NOMO-1 treated with dmso at 0.1 percent for 144 hours (cell line): ENCODE data around the gene NIT1.
A peak's percentile ranks its signal among the peaks of the same experiment; 100 is the strongest.
"Not testable (repeated sequence)": the region's sequence is repeated elsewhere in the genome, so short reads cannot be mapped to it uniquely, and the experiment has no call there.

Experiments used
- DNase-seq: peaks from one replicate; lab custom pipeline; 2025; ENCODE audit not compliant: unreplicated experiment; lab: John Stamatoyannopoulos, UW

Gene NIT1

DNA sequence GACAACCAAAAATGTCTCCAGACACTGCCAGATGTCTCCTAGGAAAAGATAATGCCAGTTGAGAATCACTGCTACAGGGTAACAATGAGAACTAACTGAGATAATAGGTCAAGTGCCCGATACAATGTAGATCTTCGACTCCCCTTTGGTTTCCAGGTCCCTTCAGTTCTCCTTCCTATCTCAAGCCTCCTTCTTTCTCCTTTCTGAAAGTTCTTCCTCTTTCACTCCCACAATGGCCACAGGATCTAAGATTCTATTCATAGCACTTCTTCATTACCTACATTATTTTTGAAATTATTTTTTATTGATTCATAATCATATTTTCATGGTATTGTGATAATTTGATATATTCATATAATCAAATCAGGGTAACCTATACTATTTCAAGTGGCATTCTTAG is 6.4 kb upstream of the NIT1 start:
- no peak for DNase-seq

GRCh38 chr1:161113915-161114314 is 4.0 kb upstream of the NIT1 start:
- DNase-seq: no peak

- no peak for DNase-seq
These were observed 3.3 kb upstream of the NIT1 start for GRCh38 chr1:161114556-161114955.

DNA sequence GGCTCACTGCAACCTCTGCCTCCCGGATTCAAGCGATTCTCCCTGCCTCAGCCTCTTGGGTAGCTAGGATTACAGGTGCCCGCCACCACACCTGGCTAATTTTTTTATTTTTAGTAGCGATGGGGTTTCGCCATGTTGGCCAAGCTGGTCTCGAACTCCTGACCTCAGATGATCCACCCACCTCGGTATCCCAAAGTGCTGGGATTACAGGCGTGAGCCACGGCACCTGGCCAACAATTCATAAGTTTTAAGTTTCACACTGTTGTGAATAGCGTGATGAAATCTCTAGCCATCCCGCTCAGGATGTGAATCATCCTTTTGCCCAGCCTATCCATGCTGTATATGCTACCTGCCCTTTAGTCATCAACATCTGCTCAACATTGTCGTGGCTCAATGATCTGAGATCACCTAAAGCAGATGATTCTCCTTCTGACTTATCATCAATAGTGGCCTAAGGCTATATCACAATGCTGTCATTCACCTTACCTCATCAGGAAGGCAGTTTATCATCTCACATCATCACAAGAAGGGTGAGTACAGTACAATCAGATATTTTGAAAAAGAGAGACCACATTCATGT is 2.7 kb upstream of the NIT1 start:
- no peak for DNase-seq

GRCh38 chr1:161115961-161116360 is 1.9 kb upstream of the NIT1 start:
- not testable (repeated sequence) for DNase-seq

DNA sequence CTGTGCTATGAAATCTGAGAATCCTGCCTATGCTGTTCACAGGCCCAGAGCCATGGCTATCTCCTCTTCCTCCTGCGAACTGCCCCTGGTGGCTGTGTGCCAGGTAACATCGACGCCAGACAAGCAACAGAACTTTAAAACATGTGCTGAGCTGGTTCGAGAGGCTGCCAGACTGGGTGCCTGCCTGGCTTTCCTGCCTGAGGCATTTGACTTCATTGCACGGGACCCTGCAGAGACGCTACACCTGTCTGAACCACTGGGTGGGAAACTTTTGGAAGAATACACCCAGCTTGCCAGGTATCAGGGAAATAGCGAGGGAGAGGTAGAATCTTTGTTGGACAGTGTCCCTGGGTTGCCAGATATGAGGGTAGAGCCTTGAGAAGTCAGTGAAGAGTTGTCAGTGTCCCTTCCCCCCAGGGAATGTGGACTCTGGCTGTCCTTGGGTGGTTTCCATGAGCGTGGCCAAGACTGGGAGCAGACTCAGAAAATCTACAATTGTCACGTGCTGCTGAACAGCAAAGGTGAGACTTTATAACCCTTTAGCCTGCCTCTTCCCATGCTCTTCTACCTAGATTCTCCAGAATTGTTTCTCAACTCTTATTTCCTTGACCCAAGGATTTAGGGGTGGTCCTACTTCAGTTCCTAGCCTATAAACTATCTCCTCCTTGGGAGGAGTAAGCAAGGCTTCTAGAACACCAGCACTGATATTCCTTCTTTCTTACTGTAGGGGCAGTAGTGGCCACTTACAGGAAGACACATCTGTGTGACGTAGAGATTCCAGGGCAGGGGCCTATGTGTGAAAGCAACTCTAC is 1.4 kb downstream of the NIT1 start:
- DNase-seq: peak; percentile 9

DNA sequence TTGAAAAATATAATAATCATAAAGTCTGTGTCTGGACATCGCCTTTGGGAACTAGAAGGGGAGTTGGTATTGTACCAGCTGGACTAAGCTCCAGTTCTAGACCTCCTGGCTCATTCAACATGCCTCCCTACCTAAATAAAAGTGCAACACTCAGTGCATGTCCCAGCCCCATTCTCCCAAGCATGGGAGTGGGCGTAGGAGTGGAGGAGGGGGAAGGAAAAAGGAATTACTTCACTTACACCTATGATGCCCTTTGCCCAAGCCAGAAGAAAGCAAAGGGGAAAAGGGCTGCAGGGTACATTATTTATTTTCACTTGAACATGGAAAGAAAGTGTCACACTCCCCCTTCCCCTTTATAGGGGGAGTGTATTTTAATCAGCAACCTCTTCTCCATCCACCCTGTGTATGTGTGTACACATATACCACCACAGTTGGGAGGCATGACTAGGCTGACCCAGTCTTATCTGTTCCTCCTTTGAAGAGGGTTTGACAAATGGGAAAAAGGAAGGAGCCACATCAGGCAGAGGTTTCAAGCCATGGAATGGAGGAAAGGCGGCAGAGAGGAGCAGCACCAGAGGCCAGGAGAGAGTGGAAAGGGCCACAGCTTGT is 3.2 kb downstream of the NIT1 start:
- no peak for DNase-seq

GRCh38 chr1:161121834-161122233 is 3.9 kb downstream of the NIT1 start:
- peak; percentile 36 for DNase-seq

DNA sequence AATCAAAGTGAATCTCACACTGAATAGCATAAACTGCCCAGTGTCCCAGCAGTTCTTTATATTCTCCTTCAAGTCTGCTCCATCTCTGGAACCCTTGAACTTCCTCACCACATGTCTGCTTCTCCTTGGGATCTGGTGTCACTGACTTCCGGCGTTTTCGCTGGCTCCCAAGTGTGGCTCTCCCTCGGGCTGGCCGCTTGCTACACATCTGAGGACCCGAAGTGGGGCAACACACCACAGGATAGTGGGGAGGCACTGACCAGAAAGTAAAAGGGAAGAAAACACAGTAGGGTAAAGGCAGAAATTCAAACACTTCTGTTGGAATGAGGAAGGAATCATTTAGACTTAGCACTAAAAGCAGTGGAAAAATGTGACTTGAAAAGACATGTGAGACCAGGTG is 5.1 kb downstream of the NIT1 start:
- no peak for DNase-seq

DNA sequence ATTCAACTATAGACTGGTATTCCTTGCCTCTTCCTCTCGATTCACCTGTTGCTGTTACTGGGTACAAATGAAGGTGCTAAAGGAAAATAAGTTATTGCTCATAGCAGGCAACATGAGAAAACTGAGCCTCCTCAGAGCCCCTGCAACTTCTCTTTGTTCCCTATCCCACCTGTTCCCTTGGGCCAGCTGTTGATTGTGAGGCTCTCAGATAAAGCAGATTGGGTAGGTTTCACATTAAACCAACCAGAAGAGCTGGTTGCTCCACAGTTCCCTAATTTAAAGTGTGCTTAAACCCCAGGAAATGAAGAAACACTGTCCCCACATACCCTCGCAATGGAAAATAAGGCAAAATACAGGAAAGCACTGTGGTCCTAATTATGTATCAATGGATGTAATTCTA is 9.7 kb downstream of the NIT1 start:
- DNase-seq: no peak

DNA sequence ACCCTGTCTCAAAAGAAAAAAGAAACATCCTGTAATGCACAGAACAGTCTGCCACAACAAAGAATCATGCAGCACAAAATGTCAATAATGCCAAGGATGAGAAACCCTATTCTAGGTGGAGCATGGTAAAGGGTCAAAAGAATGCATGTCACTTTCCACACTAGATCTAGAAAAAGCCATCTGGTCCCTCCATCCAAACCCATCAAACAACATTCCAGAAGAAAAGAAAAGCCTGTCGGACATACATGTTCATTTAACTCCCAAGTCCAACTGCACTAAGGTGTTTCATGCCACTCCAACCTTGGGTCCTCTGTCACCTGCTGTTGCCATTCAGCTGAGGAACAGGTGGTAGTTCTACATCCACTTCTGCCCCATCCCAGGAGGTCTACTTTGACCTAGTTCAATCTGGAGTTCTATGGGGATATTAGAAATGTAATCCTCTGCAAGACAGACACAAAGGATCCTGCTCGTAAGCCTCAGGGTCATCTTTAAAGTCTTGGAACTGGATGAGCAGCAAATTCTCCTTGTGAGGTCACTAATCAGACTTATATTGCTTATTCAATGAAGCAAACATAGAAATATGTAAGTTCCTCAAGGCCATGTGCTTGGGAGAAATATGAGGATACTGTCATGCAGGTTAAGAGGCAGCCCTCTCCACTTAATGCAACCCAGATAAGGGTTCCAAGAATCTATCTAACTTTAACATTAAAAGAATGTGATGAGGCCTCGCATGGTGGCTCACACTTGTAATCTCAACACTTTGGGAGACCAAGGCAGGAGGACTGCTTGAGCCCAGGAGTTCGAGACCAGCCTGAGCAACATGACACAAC is 10.9 kb downstream of the NIT1 start:
- no peak for DNase-seq

DNA sequence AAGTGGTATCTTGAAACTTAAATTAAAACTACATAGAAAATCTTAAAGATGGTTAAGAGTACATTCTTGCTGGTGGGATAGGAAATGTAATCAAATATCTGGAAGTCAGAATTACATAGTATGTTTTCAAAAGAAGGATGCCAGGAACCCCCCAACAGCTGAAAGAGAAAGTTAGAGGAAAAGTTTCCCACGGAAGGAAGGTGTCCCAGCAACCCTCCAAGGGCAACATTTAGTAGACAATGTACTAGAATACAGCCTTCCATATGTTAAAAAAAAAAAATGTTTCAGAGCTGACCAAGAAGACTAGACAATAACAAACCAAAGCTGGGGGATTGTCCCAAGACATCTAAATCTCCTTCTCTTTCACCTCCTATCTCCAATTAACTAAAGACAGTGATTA is 12.4 kb downstream of the NIT1 start:
- DNase-seq: no peak

GRCh38 chr1:161131523-161132409 is 13.9 kb downstream of the NIT1 start:
- no peak for DNase-seq

DNA sequence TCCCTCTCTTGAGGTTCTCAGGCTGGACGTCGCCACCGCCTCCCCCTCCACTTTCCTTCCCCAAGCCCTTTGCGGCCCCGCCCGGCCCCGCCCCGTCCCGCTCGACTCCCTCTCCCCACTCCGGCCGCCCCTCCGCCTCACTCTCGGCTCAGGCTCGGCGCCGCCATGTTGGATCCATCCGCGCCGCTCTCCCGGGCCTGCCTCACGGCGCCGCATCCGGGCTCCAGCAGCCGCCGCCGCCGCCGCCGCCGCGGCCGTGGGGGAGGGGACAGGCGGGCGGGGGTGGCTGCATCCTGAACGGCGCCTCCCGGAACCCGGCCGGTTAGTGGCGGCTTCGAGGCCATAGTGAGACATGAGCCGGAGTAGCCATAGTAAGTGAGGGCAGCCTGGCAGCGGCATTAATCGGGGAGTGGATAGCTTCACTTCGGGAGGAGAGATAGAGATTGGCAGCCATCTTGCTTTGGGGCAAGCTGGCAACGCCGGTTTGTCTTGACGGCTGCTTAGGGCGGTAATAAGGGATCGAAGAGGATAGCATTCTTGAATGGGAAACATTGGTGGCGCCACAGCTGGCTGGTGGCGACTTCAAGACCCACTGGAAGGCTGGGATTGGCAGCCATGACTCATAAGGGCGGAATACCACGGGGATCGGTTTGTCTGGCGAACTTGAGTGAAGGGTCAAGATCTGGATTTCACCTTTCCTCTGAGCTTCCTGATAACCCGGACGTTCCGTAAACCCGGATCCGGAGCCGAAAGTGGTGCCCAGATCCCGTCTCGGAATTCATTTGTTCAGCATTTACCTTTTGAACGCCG is 14.7 kb downstream of the NIT1 start, which contains the start of gene DEDD:
Gene DEDD, minus strand, starts transcription at position 258 of the 810 bp plus-strand sequence. CDS start 8,205 bp downstream, outside the sequence.
- peak; percentile 96 for DNase-seq

DNA sequence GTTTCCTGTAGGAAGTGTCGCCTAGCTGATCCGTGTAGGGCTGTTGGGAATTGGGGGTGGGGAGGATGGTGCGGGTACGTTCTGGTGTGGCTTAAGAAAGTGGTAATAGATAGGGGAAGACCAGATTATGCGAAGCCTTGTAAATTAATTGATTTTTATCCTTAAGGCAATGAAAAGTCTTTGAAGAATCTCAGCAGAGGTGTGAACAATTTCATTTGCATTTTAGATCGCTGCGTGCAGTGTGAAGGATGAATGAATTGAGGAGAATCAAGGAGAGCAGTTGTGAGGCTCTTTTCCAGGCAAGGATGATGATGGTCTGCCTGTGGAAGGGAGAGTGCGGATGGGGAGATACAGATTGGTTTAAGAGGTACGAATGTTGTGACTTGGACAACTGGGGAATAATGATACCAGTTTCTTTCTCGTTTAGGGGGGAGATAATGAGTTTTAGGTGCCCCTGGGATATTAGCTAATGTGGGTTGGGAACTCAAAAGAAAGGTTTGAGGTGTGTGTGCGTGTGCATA is 15.4 kb downstream of the NIT1 start:
- DNase-seq: no peak

DNA sequence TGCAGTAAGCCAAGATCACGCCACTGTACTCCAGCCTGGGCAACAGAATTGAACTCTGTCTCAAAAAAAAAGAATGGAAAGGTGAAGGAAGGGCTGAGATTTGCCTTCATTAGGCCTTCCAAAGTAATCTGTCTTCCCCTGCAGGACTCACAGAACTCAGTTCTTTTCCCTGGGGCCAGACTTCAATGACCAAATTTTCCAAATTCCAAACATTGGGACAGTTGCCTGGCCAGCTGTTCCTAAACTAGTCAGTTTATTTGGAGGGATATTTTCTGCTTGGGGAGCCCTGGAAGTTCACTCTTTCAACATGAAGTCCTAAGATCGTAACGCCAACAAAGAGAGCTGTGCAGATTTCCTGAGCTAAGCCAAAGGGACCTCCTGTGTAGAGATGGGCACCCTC is 20.0 kb downstream of the NIT1 start:
- no peak for DNase-seq

GRCh38 chr1:161138431-161138830 is 20.5 kb downstream of the NIT1 start:
- DNase-seq: no peak

- no peak for DNase-seq
These were observed 21.9 kb downstream of the NIT1 start for GRCh38 chr1:161139766-161140165.

DNA sequence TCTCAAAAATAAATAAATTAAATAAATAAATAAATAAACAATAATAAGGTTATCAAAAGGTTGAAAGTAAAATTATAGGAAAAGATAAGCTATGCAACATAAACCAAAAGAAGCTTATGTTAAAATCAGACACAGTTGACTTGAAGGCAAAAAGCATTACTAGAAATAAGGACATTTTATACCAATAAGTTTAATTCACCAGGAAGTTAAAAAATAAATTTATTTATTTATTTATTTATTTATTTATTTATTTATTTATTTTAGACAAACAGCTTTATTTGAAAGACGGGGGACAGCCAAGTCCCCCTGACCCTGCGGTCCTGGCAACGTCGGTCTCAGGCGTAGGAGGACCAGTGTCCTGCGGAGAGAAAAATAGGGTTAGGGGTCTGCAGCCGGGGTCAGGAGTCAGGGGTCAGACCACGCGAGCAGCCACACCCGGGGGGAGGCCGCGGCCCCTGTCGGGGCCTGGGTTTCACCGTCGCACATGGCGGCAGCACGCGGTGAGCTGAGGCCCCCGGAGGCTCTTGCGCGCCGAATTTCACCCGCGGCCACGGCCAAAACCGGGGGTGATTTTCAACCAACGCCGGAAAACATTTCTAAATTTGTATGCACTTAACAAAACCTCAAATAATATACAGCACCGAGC is 23.0 kb downstream of the NIT1 start:
- DNase-seq: no peak
